ENCODE measurements around the gene NR2F1.

Gene NR2F1

DNA sequence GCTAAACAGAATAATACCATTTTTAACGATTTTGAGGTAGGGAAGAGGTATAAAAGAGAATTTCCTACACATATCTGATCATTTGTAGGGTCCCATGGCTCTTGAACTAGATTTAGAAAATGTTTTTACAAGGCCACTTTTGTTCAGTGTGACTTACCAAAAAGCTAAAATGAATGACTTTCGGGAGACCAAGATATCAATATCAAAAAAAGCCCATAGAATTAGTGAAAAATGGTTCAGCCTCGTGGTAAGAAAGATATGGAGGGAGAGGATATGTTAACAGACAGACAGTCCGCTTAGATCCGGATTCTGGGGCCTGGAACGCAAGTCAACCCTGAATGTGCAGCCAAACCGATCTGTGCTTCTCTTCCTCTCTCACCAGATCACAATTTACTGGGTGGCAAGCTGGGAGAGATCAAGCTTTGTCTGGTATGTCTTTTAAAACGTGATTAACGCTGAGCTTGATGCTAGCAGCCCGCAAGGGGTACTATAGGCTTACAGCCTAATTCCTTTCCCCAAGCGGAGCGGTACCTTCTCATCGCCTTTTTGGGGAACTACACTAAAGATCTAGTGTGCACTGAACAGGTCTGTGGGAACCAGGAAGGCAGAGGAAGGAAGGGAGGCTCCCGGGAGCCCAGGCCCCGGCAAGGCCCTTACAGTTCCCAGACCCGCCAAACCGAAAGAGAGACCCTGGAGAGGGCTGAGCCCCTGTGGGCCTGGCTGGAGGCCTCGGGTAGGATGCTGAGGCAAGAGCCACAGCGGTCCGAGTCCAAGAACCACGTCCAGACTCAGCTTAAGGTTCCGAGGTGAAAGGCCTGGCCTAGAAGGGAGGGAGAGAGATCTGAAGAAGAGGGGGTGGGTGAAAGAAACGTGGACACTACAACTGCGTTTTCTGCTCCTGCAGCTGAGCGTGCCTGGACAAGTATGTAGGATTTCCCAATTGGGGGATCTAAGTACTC is 4.9 kb upstream of the NR2F1 start:
- H3K4me3 ChIP-seq (ENCODE audit: low read depth, low read length) = no peak overlapping the region

DNA sequence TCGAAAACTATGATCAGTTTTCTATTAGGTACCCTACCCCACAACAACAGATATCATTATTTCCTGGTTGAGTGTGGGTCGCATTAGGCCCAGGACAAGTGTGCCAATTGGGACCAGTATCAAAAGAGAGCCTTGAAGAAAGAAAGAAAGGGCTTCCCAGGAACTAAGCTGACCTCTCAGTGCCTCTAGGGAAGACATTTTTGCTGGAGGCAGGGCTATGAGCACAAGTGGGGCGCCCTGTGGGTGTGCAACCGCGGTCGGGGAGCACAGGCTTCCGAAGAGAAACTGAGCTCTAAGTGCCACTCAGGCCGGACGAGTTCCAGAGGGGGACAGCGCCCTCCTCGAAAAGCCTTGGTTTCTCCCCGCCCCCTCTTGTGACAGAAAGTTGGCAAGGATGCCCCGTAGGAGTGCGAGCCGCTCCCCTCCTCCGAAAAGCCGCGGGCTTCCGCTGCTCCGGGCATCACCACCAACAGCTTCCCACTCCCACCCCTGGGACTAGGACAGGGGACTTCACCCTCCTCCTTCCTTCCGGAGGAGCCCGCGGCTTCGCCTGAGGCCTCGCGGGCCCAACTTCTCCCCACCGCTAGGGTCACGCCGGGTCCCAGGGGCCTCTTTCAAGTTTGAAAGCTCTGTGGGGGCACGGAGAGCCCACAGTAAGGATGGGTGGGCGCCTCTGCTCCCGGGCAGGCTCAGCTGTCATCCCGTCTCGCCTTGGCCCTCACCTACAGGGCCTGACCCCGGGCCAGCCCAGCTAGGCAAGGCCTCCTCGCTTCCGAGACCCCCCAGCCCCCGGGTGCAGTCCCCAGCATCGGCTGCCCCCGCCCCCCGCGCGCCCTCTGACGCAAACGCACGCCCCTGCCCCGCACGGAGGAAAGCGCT is 4.0 kb upstream of the NR2F1 start:
- H3K4me3 ChIP-seq (ENCODE audit: low read depth, low read length) = no peak overlapping the region

DNA sequence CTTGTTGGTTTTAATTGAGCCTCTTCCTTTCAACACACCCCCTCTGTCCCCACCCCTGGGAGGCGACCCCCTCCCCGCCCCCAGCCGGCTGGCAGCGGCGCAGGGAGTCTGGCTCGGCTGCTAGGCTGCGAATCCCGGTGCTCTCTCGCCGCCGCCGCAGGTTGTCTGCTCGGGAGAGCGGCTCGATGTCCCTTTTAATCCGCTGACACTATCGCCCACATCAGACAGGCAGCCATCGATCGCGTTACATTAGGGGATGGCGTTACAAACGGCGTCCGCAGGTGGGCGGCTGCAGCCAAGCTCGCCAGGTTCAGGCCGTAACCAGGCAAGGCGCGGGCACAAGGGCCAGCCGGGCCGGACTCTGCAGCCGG is 3.3 kb upstream of the NR2F1 start:
- H3K4me3 ChIP-seq (ENCODE audit: low read depth, low read length) = no peak overlapping the region

GRCh38 chr5:93580063-93580926 is 2.7 kb upstream of the NR2F1 start:
- no peak overlapping the region for H3K4me3 ChIP-seq (ENCODE audit: low read depth, low read length)

- H3K4me3 ChIP-seq (ENCODE audit: low read depth, low read length) = peak within 1 kb of the TSS; percentile 13
Measured at GRCh38 chr5:93580927-93581445, 2.0 kb upstream of the NR2F1 start, which contains the start of gene NR2F1-AS1. TSS of gene NR2F1-AS1 (minus strand) at chr5:93581219.

DNA sequence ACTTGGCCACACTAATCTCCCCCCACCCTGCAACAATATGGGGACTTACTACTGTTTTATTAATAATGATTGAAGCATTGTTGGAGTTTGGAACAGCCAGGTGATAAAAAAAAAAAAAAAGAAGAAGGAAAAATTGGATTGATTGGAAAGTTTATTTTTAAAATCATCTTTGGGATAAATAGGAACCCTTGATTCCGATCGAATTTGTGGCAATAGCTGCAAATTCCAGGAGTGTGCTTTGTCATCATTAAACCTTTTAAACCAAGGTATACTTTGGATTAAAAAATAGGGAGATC is 907 bp upstream of the NR2F1 start:
- no peak overlapping the region for H3K4me3 ChIP-seq (ENCODE audit: low read depth, low read length)

- no peak overlapping the region for H3K4me3 ChIP-seq (ENCODE audit: low read depth, low read length)
Measured at GRCh38 chr5:93583439-93583767, 381 bp downstream of the NR2F1 start.

DNA sequence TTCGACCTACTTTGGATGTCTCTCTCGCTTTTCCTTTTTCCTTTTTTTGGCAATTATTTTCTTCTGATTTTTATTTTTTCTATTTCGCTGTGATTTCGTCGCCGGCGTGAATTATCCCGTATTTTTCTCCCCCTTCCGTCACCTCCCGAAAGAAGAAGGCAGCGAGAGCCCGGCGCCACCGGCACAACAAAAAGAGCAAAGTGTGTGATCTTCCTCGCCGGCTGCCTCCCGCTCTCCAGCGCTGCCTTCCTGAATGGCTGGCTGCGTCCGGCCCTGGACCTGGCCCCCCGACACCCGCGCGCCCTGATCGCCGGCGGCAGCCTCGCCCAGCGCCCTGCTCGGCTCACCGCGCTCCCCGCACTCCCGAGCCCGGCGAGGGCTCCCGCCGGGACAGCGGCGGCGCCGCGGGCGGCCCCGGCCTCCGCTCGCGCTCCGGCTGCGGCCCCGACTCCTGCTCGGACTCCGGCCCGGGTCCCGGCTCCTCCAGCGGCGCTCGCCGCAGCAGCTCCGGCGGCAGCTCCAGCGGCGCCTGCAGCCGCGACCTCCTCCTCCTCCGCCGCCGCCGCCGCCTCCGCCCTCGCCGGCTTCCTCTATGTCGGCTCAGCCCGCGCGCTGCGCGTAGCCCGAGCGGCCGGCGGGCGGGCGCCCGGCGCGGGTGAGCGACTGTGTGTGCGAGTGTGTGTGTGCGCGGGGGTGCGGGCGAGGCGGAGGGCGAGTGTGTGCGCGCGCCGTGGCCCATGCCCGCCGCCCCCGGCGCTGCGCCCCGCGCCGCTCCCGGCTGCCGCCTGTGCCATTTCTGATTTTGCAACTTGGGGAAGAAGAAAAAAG is 960 bp downstream of the NR2F1 start:
- peak overlapping the region; percentile 13 for H3K4me3 ChIP-seq (ENCODE audit: low read depth, low read length)

DNA sequence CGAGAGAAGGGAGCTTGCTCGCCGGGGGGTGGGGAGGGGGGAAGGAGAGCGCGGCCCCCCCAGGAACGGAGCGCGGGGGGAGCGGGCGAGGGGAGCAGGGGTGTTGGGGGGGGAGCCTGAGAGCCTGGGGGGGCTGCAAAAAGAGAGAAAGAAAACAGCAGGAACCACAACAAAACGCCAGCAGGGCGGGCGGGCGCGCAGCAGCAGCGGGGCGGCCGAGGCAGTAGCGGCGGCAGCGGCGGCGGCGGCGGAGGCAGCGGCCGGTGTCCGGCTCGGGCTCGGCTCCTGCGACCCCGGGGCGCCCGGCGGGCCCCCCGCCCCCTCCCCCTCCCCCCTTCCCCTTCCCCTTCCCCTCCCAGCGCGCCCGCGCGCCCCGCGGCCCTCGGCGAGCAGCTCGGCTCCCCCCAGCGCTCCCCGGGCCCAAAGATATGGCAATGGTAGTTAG is 1.6 kb downstream of the NR2F1 start:
- H3K4me3 ChIP-seq (ENCODE audit: low read depth, low read length) = no peak overlapping the region

DNA sequence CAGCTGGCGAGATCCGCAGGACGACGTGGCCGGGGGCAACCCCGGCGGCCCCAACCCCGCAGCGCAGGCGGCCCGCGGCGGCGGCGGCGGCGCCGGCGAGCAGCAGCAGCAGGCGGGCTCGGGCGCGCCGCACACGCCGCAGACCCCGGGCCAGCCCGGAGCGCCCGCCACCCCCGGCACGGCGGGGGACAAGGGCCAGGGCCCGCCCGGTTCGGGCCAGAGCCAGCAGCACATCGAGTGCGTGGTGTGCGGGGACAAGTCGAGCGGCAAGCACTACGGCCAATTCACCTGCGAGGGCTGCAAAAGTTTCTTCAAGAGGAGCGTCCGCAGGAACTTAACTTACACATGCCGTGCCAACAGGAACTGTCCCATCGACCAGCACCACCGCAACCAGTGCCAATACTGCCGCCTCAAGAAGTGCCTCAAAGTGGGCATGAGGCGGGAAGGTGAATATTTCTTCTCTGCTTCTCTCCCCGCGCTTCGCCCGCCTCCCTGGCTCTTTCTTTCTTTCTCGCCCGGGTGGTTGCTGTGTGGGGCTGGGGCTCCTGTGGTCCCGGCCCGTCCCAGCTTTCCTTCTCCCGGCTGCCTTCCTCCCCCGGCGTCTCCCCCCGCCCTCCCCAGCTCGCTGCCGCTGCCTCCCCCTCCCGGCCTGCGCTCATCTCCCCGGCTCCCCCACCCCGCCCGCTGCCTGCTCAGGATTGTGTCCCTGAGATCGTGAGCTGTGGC is 2.2 kb downstream of the NR2F1 start:
- peak overlapping the region; percentile 4 for H3K4me3 ChIP-seq (ENCODE audit: low read depth, low read length)

DNA sequence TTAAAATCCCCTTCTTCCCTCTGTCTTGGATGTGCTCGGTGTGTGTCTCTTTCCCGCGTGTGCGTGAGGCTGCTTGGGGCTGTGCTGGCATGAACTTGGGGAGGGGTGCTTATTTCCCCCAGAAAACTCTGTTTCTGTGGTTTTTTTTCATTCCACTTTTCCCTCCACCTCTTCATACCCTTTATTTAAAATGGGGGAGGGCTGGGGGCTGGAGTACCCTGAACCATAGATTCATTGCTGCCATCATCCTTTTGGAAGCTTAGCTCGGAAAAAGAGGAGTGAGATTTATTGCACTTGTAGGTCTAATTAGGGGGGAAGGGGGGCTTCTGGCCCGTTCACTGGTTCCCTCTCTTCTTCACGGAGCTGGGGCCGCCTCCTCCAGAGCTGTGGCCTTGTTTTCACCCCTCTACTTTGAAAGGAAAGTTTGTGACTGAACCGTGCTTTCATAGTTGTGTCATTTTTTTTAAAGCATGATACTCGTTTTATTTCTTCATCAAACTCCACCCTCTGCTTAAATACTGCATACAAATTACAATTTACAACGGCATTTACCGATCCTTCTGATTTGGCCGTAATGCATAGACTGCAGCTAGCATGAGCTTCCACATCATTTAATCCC is 2.9 kb downstream of the NR2F1 start:
- no peak overlapping the region for H3K4me3 ChIP-seq (ENCODE audit: low read depth, low read length)

DNA sequence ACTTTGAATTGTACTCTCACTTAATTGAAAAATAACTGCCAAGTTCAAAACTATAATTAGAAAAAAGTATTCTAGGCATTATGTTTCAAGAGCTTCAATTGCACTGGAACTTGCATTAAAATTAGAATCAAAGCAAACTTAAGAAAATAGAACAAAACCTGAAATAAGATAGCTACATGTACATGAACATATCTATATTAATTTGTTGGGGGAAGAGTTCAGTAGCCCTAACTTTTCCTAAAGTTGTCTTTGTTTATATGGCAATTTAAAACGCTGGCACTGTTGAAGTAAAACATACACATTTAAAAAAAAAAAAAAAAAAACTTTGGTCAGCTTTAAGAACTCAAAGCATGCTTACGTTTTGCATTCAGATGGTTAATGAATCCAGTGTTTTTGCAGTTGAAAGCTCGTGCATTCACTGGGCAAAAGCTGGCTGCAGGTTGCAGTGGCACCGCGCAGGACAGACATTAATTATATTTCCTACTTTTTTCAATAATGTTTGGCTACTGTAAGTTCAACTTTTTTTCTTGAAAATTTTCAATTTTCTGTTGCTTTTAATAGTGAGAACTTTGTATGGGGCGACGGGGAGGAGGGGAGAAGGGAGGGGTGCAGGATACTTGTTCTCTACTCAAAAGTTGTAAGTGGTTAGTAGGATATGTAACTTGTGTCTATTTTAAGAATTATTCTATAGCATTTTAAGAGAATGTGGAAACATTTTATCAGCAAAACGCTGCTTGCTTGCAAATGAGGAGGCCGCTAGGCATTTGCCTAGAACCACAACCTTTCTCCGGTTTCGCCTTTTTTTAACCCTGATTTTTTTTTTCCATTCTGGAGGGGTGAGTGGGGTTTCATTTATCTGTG is 3.9 kb downstream of the NR2F1 start:
- H3K4me3 ChIP-seq (ENCODE audit: low read depth, low read length) = no peak overlapping the region

DNA sequence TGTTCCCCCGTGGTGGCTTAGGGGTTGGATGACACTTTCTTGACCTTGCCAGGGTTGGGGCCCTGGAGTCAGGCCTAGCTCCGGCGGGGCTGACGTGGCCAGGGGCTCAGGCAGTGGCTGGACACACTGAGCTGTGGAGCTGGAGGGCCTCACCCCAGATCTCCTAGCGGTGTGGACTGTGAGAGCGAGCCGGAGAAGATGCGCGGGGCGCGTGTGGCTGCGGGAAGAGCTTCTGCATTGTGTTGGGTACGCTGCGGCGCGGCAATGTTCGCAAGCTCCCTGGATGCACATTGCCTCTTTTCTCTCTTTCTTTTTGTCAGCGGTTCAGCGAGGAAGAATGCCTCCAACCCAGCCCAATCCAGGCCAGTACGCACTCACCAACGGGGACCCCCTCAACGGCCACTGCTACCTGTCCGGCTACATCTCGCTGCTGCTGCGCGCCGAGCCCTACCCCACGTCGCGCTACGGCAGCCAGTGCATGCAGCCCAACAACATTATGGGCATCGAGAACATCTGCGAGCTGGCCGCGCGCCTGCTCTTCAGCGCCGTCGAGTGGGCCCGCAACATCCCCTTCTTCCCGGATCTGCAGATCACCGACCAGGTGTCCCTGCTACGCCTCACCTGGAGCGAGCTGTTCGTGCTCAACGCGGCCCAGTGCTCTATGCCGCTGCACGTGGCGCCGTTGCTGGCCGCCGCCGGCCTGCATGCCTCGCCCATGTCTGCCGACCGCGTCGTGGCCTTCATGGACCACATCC is 4.8 kb downstream of the NR2F1 start:
- H3K4me3 ChIP-seq (ENCODE audit: low read depth, low read length) = no peak overlapping the region

DNA sequence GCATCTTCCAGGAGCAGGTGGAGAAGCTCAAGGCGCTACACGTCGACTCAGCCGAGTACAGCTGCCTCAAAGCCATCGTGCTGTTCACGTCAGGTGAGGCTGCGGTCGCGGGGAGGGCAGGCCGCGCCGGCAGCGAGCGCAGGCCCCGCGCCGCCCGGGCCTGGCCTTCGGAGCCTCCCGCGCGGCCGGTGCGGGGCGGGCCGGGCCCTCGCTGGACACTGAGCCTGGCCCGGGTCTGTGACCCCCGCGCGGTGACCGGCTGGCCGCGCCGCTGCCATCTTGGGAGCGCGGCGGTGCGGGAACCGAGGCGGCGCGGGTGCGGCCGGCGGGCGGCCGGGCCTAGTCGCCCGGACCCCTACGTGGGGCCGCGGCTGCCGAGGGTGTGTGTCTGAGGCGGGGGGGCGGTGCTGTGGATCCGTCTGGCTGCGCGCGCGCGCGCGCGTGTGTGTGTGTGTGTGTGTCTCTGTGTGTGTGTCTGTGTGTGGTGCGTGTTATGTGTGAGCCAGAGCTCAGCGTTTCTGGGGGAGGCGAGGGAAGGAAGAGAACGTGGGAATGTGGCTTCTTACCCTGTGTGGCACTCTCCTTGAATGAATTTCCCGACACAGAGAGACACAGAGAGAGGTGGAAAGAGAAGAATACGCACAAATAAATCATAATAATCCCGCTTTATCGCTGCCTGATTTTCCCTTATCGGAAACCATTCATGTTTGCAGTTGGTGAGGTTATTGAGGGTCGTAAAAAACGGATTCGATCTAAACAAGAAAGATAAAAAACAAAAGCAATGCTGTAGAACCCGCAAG is 5.5 kb downstream of the NR2F1 start:
- no peak overlapping the region for H3K4me3 ChIP-seq (ENCODE audit: low read depth, low read length)

DNA sequence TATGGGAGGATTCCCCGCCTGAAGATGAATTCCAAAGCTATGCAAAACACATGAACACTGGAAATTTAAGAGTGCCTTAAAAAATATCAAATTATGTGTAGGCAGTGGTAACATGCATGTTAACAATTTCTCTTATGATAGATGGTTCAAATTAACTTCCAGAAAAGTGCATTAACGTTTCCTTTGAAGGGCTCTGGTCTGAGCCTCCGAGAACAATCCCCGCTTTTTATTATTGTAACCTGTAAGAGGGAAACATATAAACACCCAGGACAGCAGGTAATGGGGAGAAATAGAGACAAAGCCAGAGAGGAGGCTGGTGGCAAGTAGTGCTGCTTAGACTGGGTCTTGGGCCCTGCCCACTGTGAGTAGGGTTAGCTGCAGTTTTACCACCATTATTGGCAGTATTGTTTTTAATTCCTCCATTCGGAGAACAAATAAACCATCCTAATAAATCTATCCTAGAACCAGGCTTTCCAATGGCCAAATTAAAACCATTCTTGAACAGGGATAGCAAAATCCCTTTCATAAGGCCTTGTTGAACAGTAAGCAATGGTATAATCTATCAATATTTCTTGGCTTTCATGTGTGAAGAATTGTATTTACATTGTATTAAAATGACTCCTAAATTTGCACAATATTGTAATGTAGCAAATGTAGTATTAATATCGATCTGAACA is 6.3 kb downstream of the NR2F1 start:
- H3K4me3 ChIP-seq (ENCODE audit: low read depth, low read length) = no peak overlapping the region

GRCh38 chr5:93589829-93590215 is 6.8 kb downstream of the NR2F1 start:
- H3K4me3 ChIP-seq (ENCODE audit: low read depth, low read length) = no peak overlapping the region
